IMR-90 (cell line): ENCODE measurements around the gene REXO1. TPM values are rescaled to one million over a fixed set of nuclear protein-coding genes. Genes with fewer than 3 reads are reported as not detected.

ENCODE experiments used
- ATAC-seq: fragments of 200-7000 bp; cut with Tn5 transposase; 2 replicates; pipeline ENCODE4 v1.9.1; 2020; ENCODE audit warnings: low read depth, mild to moderate bottlenecking, moderate library complexity
- BruUV-seq: library from RNA; stranded (reverse); fragments of 400-500 nt; replicated peaks from 2 replicates; lab custom pipeline; 2021; lab: Mats Ljungman, UMichigan
- CTCF ChIA-PET: fragments of 300-600 bp; formaldehyde crosslinking; extraction: SDS; loops from one replicate; lab custom pipeline; 2021; ENCODE audit warnings: antibody characterized with exemption; lab: Yijun Ruan, JAX
- POLR2A ChIA-PET: fragments of 300-600 bp; sonication (Branson Sonifier 250); formaldehyde crosslinking; loops from one replicate; lab custom pipeline; 2022; ENCODE audit warnings: antibody characterized with exemption; ENCODE audit not compliant: unreplicated experiment; lab: Charles Lee
- DNase-seq: peaks from one replicate; pipeline ENCODE4 v3.0.0; 2013
- H2AFZ ChIP-seq: replicated peaks from 2 replicates; pipeline ENCODE3; 2013; ENCODE audit warnings: low read length, mild to moderate bottlenecking; ENCODE audit not compliant: poor library complexity
- H2AK5ac ChIP-seq: 2 replicates; pipeline ENCODE4 v1.6.1; 2013; ENCODE audit warnings: low read depth, low read length, inconsistent platforms
- H2AK9ac ChIP-seq: replicated peaks from 2 replicates; pipeline ENCODE3; 2013; ENCODE audit warnings: mild to moderate bottlenecking, low read depth, low read length, moderate library complexity; ENCODE audit not compliant: poor library complexity
- H2BK120ac ChIP-seq: 2 replicates; pipeline ENCODE4 v1.6.1; 2013; ENCODE audit warnings: low read depth, low read length, inconsistent platforms
- H2BK15ac ChIP-seq: 3 replicates; pipeline ENCODE4 v1.6.1; 2013; ENCODE audit warnings: low read depth, low read length, inconsistent platforms
- H2BK20ac ChIP-seq: 2 replicates; pipeline ENCODE4 v1.6.1; 2013; ENCODE audit warnings: low read depth, mild to moderate bottlenecking, inconsistent platforms, low read length, moderate library complexity
- H2BK5ac ChIP-seq: 2 replicates; pipeline ENCODE4 v1.6.1; 2013; ENCODE audit warnings: mild to moderate bottlenecking, low read depth, low read length, inconsistent platforms; ENCODE audit not compliant: poor library complexity, severe bottlenecking
- H3K14ac ChIP-seq: replicated peaks from 2 replicates; pipeline ENCODE4 v1.6.1; 2013; ENCODE audit warnings: low read depth, low read length, inconsistent platforms
- H3K18ac ChIP-seq: 2 replicates; pipeline ENCODE4 v1.6.1; 2013; ENCODE audit warnings: low read depth, low read length, control low read depth
- H3K23ac ChIP-seq: 2 replicates; pipeline ENCODE4 v1.6.1; 2013; ENCODE audit warnings: low read depth, low read length, inconsistent platforms
- H3K27ac ChIP-seq: 2 replicates; pipeline ENCODE4 v1.5.1; 2013; ENCODE audit warnings: mild to moderate bottlenecking, control low read depth, low read length; ENCODE audit not compliant: insufficient read depth
- H3K27me3 ChIP-seq: 2 replicates; pipeline ENCODE4 v1.6.1; 2013; ENCODE audit warnings: low read length; ENCODE audit not compliant: control insufficient read depth, insufficient read depth
- H3K36me3 ChIP-seq: 2 replicates; pipeline ENCODE4 v1.6.1; 2013; ENCODE audit warnings: low read length, mixed read lengths; ENCODE audit not compliant: control insufficient read depth, insufficient read depth
- H3K4ac ChIP-seq: 2 replicates; pipeline ENCODE4 v1.6.1; 2013; ENCODE audit warnings: low read depth, low read length, inconsistent platforms
- H3K4me1 ChIP-seq: 2 replicates; pipeline ENCODE4 v1.6.1; 2013; ENCODE audit warnings: low read length, mixed read lengths; ENCODE audit not compliant: control insufficient read depth, insufficient read depth
- H3K4me2 ChIP-seq: 2 replicates; pipeline ENCODE4 v1.6.1; 2013; ENCODE audit warnings: low read depth, mild to moderate bottlenecking, control low read depth, low read length, moderate library complexity
- H3K4me3 ChIP-seq: 2 replicates; pipeline ENCODE4 v1.5.1; 2013; ENCODE audit warnings: low read depth, mild to moderate bottlenecking, control low read depth, low read length, moderate library complexity; ENCODE audit not compliant: insufficient read depth
- H3K56ac ChIP-seq: 2 replicates; pipeline ENCODE4 v1.6.1; 2013; ENCODE audit warnings: low read length, inconsistent platforms; ENCODE audit not compliant: insufficient read depth; ENCODE audit errors: extremely low read depth
- H3K79me1 ChIP-seq, 2 experiments: 2 replicates each; pipeline ENCODE4 v1.6.1; 2013; ENCODE audit warnings: low read length in 2 of 2, inconsistent platforms in 1 of 2, low read depth in 1 of 2
- H3K9ac ChIP-seq: 2 replicates; pipeline ENCODE4 v1.6.1; 2013; ENCODE audit warnings: low read depth, low read length, control low read depth
- H3K9me1 ChIP-seq: 2 replicates; pipeline ENCODE4 v1.6.1; 2013; ENCODE audit warnings: low read length, inconsistent platforms; ENCODE audit not compliant: insufficient read depth
- H3K9me3 ChIP-seq: 2 replicates; pipeline ENCODE4 v1.6.1; 2013; ENCODE audit warnings: low read length; ENCODE audit not compliant: control insufficient read depth, insufficient read depth
- H4K20me1 ChIP-seq: 2 replicates; pipeline ENCODE4 v1.6.1; 2013; ENCODE audit warnings: low read length, inconsistent platforms; ENCODE audit not compliant: insufficient read depth
- H4K5ac ChIP-seq: 2 replicates; pipeline ENCODE4 v1.6.1; 2013; ENCODE audit warnings: mild to moderate bottlenecking, low read depth, low read length, control low read depth
- H4K8ac ChIP-seq, 2 experiments: 2 replicates each; pipeline ENCODE4 v1.6.1; 2013; ENCODE audit warnings: low read depth in 2 of 2, low read length in 2 of 2, control low read depth in 1 of 2, inconsistent platforms in 1 of 2
- H4K91ac ChIP-seq: 2 replicates; pipeline ENCODE4 v1.6.1; 2013; ENCODE audit warnings: low read depth, low read length, inconsistent platforms; ENCODE audit not compliant: insufficient read depth
- BHLHE40 ChIP-seq: fragments of 150-350 bp; IDR thresholded peaks from 2 replicates; pipeline ENCODE4 v1.6.1; 2016; ENCODE audit warnings: mild to moderate bottlenecking, low read depth, low read length
- CEBPB ChIP-seq: IDR thresholded peaks from 2 replicates; pipeline ENCODE4 v1.6.1; 2012; ENCODE audit warnings: low read depth, low read length, improper control_type of control experiment
- CHD1 ChIP-seq: IDR thresholded peaks from 2 replicates; pipeline ENCODE4 v1.6.1; 2012; ENCODE audit warnings: low read depth, low read length, improper control_type of control experiment
- MAFK ChIP-seq: IDR thresholded peaks from 2 replicates; pipeline ENCODE4 v1.6.1; 2012; ENCODE audit warnings: low read depth, low read length, improper control_type of control experiment
- MAZ ChIP-seq: IDR thresholded peaks from 2 replicates; pipeline ENCODE4 v1.6.1; 2012; ENCODE audit warnings: low read depth, mild to moderate bottlenecking, low read length, improper control_type of control experiment, moderate library complexity, borderline replicate concordance
- NFE2L2 ChIP-seq: fragments of 150-350 bp; IDR thresholded peaks from 2 replicates; pipeline ENCODE4 v1.6.1; 2016; ENCODE audit warnings: low read depth, mild to moderate bottlenecking, low read length
- POLR2A ChIP-seq: IDR thresholded peaks from 2 replicates; pipeline ENCODE4 v1.6.1; 2012; ENCODE audit warnings: mild to moderate bottlenecking, low read depth, low read length
- RCOR1 ChIP-seq: IDR thresholded peaks from 2 replicates; pipeline ENCODE4 v1.6.1; 2012; ENCODE audit warnings: mild to moderate bottlenecking, low read length, improper control_type of control experiment; ENCODE audit not compliant: insufficient replicate concordance
- USF2 ChIP-seq: fragments of 150-350 bp; IDR thresholded peaks from 2 replicates; pipeline ENCODE4 v1.6.1; 2017; ENCODE audit warnings: mild to moderate bottlenecking, antibody characterized with exemption, low read length, low read depth
- WGBS, 2 experiments: methylation state at CpG; one replicate each; pipeline versions ENCODE4 v1.1.5 to v1.1.7; 2013; ENCODE audit warnings: missing lambda C conversion rate in 2 of 2; ENCODE audit not compliant: insufficient read length in 1 of 2; ENCODE audit errors: extremely low coverage in 2 of 2; 5-methylcytosine and 5-hydroxymethylcytosine counted together
- dilution Hi-C: fragments of 300-500 bp; cut with HindIII; formaldehyde crosslinking; loops from one replicate; pipeline ENCODE4 v1.14.3; 2018; ENCODE audit warnings: low sequenced_read_pairs; ENCODE audit not compliant: unreplicated experiment
- in situ Hi-C: fragments of 300-500 bp; cut with MboI; formaldehyde crosslinking; loops from 3 replicates; pipeline ENCODE4 v1.14.3; 2019; ENCODE audit warnings: low sequenced_read_pairs, inconsistent platforms, mixed read lengths
- intact Hi-C: fragments of 100-400 bp; cut with micrococcal nuclease; formaldehyde crosslinking; loops from 2 replicates; pipeline ENCODE4 v1.10.0; 2022
- polyA plus RNA-seq, 3 experiments: library from polyadenylated mRNA; depleted of rRNA; stranded (reverse); fragments of >200 nt; gene quantifications; 2 replicates each; pipeline ENCODE4 v1.2.3, GENCODE V29; 2012; ENCODE audit warnings: low replicate concordance in 1 of 3
- total RNA-seq: library from RNA; depleted of rRNA; stranded (reverse); fragments of >200 nt; gene quantifications from 2 replicates; pipeline ENCODE4 v1.2.3, GENCODE V29; 2012
- TF ChIP-seq, protein P1 (sequence below): fragments of 150-350 bp; IDR thresholded peaks from 2 replicates; pipeline ENCODE4 v1.6.1; 2016; ENCODE audit warnings: low read depth, mild to moderate bottlenecking, low read length, moderate library complexity, borderline replicate concordance
- TF ChIP-seq, protein P2 (sequence below): conservative IDR thresholded peaks from 2 replicates; pipeline ENCODE4 v1.5.1; 2012; ENCODE audit warnings: mild to moderate bottlenecking, low read depth, low read length, improper control_type of control experiment

REXO1 gene
- total and polyA plus RNA-seq, 2 of the 4 experiments (the other 2 are of a cell fraction), result 1.4 to 63.7 TPM

DNA sequence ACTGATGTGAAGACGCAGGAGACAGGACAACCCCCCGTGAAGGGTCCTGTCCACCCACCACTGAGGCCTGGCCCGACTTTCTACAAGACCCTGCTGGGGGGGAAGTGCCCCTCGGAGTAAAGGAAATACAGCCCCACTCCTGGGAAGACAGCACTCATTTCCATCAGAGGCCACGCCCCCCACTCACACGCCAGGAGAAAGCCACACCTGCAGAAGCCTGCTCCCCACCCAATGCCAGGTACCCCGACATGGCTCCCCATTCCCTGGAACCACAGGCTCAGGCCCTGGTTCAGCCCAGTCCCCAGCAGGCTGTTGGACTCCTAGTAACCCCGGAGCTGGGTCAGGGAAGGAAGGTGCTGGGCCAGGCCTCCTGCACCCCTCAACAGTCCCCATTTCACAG lies 25.3 kb downstream of the REXO1 start:
- in situ Hi-C loops (no loop called here), dilution Hi-C loops (no loop called here), intact Hi-C loops (no loop called here)
- Histone ChIP-seq H2AK5ac (no peak overlapping the region), H3K36me3 (peaks cover 51% of the 10 kb centered on the region), H4K20me1 (peaks cover 13% of the 10 kb centered on the region), H2BK15ac (no peak overlapping the region), H3K18ac (no peak overlapping the region), H3K4me1 (peaks cover 4% of the 10 kb centered on the region; the same call in 1 of the 2 replicates), H3K4me3 (no peak overlapping the region), H2AK9ac (no peak overlapping the region), H3K4me2 (no peak overlapping the region), H3K27me3 (no peaks in the 10 kb centered on the region), H3K56ac (no peak overlapping the region), H4K91ac (no peak overlapping the region), H2AFZ (no peak overlapping the region), H3K9ac (no peak overlapping the region), H3K23ac (no peak overlapping the region), H4K8ac (no peak overlapping the region), H2BK5ac (no peak overlapping the region), H2BK120ac (no peak overlapping the region), H3K14ac (no peak overlapping the region), H3K9me1 (no peaks in the 10 kb centered on the region), H4K5ac (no peak overlapping the region), H2BK20ac (no peak overlapping the region), H3K79me1 (peaks cover 0 to 34% of the 10 kb centered on the region in 2 experiments; a peak in 3 of 4 replicates), H3K4ac (no peak overlapping the region), H3K27ac (no peak overlapping the region), H3K9me3 (no peaks in the 10 kb centered on the region)
- no peak for ATAC-seq
- CTCF ChIA-PET, result no interaction called here
- TF ChIP-seq NFE2L2, result no peak
- no peak for TF ChIP-seq RCOR1
- TF ChIP-seq, protein P1, sequence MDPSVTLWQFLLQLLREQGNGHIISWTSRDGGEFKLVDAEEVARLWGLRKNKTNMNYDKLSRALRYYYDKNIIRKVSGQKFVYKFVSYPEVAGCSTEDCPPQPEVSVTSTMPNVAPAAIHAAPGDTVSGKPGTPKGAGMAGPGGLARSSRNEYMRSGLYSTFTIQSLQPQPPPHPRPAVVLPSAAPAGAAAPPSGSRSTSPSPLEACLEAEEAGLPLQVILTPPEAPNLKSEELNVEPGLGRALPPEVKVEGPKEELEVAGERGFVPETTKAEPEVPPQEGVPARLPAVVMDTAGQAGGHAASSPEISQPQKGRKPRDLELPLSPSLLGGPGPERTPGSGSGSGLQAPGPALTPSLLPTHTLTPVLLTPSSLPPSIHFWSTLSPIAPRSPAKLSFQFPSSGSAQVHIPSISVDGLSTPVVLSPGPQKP, result no peak
- no peak for TF ChIP-seq CHD1
- TF ChIP-seq MAZ, result no peak
- TF ChIP-seq CEBPB, result no peak
- no peak for TF ChIP-seq BHLHE40
- TF ChIP-seq, protein P2, sequence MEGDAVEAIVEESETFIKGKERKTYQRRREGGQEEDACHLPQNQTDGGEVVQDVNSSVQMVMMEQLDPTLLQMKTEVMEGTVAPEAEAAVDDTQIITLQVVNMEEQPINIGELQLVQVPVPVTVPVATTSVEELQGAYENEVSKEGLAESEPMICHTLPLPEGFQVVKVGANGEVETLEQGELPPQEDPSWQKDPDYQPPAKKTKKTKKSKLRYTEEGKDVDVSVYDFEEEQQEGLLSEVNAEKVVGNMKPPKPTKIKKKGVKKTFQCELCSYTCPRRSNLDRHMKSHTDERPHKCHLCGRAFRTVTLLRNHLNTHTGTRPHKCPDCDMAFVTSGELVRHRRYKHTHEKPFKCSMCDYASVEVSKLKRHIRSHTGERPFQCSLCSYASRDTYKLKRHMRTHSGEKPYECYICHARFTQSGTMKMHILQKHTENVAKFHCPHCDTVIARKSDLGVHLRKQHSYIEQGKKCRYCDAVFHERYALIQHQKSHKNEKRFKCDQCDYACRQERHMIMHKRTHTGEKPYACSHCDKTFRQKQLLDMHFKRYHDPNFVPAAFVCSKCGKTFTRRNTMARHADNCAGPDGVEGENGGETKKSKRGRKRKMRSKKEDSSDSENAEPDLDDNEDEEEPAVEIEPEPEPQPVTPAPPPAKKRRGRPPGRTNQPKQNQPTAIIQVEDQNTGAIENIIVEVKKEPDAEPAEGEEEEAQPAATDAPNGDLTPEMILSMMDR, result no peak
- TF ChIP-seq USF2, result no peak
- no peak for TF ChIP-seq MAFK
- TF ChIP-seq POLR2A, result no peak
- WGBS, 2 experiments, result 100% methylated on average over 3 of the region's 8 CpGs; no CpG with 5 or more reads in 1 of the 2 experiments
- BruUV-seq, result no TSS peak
- POLR2A ChIA-PET, result no interaction called here
- no peak for DNase-seq
